Measurements from ENCODE around the gene TACR2. TPM values are rescaled to one million over a fixed set of nuclear protein-coding genes. Genes with fewer than 3 reads are reported as not detected.

The TACR2 gene
- 0.16 TPM in 1 of 2 replicates, not detected in the other for total RNA-seq

GRCh38 chr10:69416695-69417094 is at the start of gene TACR2:
TSS of gene TACR2 (minus strand) at chr10:69416918. CDS start at chr10:69416323, 595 bp downstream.

DNA sequence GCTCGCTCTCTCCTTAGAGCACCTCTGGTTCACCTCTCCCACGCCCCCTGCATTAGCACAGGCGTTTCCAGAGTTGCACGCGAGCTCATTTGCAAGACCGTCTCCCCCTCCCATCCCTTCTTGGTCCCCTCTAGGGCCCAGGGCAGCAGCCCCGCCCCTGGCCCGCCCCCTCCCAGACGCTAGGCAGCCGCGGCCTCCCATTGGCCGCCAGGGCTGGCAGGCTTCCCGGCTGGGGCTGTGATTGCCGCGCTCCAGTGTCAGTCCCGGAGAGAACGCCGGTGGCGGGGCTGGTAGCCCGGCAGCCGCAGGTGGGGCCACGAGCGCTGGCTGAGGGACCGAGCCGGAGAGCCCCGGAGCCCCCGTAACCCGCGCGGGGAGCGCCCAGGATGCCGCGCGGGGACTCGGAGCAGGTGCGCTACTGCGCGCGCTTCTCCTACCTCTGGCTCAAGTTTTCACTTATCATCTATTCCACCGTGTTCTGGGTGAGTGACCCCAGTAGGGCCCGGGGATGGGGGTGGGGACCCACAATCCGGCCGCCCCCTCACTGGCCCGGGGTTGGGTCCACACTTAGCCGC is 34.6 kb upstream of the TACR2 start, which contains the start of gene TSPAN15:
TSS of gene TSPAN15 (plus strand) at position 257 of the 575 bp plus-strand sequence. CDS start at position 387, 130 bp downstream.

Other genes starting within 250 kb of the TACR2 start
- 19.3 and 19.9 TPM in 2 replicates for gene SUPV3L1, start 236.7 kb downstream of the TACR2 start, total RNA-seq
- gene HKDC1, start 196.6 kb downstream of the TACR2 start, total RNA-seq = 25.1 and 53.5 TPM in 2 replicates
- 62.6 and 71.2 TPM in 2 replicates for gene HK1, start 138.4 kb downstream of the TACR2 start, total RNA-seq
- 2.6 and 9.5 TPM in 2 replicates for gene TSPAN15, start 34.5 kb upstream of the TACR2 start, total RNA-seq
- not detected in 2 replicates for gene NEUROG3, start 156.5 kb upstream of the TACR2 start, total RNA-seq
- gene FAM241B, start 213.3 kb upstream of the TACR2 start, total RNA-seq = 3.9 and 6.1 TPM in 2 replicates

Data from mesangial cell (primary cell).